ENCODE results near the gene GPX1.

DNA sequence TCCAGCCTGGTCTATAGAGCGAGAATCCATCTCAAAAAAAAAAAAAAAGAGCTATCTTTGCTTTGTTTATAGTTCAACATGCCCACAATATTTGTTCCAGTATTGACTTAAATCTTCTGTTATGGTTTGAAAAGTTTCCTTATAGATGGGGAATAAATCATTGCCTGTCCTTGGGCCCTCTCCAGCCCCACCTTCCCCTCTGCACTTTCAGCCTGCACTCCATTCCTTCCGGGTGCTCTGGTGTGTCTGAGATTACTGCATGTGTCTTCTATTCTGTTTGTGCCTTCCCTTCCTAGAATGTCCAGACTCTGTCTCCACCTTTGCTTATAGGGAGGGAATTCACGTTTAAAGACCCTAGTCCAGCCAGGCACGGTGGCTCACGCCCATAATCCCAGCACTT is 25.2 kb upstream of the GPX1 start:
- TF ChIP-seq, protein P1, sequence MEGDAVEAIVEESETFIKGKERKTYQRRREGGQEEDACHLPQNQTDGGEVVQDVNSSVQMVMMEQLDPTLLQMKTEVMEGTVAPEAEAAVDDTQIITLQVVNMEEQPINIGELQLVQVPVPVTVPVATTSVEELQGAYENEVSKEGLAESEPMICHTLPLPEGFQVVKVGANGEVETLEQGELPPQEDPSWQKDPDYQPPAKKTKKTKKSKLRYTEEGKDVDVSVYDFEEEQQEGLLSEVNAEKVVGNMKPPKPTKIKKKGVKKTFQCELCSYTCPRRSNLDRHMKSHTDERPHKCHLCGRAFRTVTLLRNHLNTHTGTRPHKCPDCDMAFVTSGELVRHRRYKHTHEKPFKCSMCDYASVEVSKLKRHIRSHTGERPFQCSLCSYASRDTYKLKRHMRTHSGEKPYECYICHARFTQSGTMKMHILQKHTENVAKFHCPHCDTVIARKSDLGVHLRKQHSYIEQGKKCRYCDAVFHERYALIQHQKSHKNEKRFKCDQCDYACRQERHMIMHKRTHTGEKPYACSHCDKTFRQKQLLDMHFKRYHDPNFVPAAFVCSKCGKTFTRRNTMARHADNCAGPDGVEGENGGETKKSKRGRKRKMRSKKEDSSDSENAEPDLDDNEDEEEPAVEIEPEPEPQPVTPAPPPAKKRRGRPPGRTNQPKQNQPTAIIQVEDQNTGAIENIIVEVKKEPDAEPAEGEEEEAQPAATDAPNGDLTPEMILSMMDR (conservative IDR thresholded peaks at IDR 0.05; ENCODE audit: low read length): no peak
- no peak for TF ChIP-seq EZH2phosphoT487 (IDR thresholded peaks at IDR 0.05; ENCODE audit: borderline replicate concordance, low read depth, low read length)
